GM23338 (cell line): ENCODE data around the gene CACNA1C. TPM values are rescaled to one million over a fixed set of nuclear protein-coding genes. Genes with fewer than 3 reads are reported as not detected.

Experiments
- ATAC-seq: fragments of 200-7000 bp; cut with Tn5 transposase; 3 replicates; pipeline ENCODE4 v1.9.1; 2020
- DNase-seq: peaks from one replicate; pipeline ENCODE4 v3.0.0-alpha.2; 2015; ENCODE audit warnings: low spot score
- H2AFZ ChIP-seq: fragments of 200-600 bp; sonication (generic); 2 replicates; pipeline ENCODE4 v1.8.0; 2016; ENCODE audit warnings: antibody characterized with exemption, mild to moderate bottlenecking, moderate library complexity
- H3F3A ChIP-seq: fragments of 200-600 bp; sonication (generic); replicated peaks from 2 replicates; pipeline ENCODE4 v1.8.0; 2017; ENCODE audit warnings: antibody characterized with exemption, mixed run types, low read depth
- H3K27ac ChIP-seq: fragments of 200-600 bp; sonication (generic); 2 replicates; pipeline ENCODE4 v1.6.1; 2016; ENCODE audit warnings: low read depth
- H3K27me3 ChIP-seq: fragments of 200-600 bp; sonication (generic); 2 replicates; pipeline ENCODE4 v1.8.0; 2016; ENCODE audit warnings: mild to moderate bottlenecking, mixed run types, moderate library complexity; ENCODE audit not compliant: insufficient read depth
- H3K36me3 ChIP-seq: fragments of 200-600 bp; sonication (generic); 2 replicates; pipeline ENCODE4 v1.8.0; 2016; ENCODE audit warnings: mild to moderate bottlenecking; ENCODE audit not compliant: insufficient read depth
- H3K4me1 ChIP-seq: fragments of 200-600 bp; sonication (generic); 2 replicates; pipeline ENCODE4 v1.8.0; 2016; ENCODE audit warnings: mild to moderate bottlenecking, moderate library complexity; ENCODE audit not compliant: insufficient read depth
- H3K4me2 ChIP-seq: fragments of 200-600 bp; sonication (generic); 2 replicates; pipeline ENCODE4 v1.7.1; 2017; ENCODE audit warnings: mixed run types
- H3K4me3 ChIP-seq: fragments of 200-600 bp; sonication (generic); 2 replicates; pipeline ENCODE4 v1.6.1; 2016; ENCODE audit warnings: mixed run types
- H3K79me2 ChIP-seq: fragments of 200-600 bp; sonication (generic); replicated peaks from 2 replicates; pipeline ENCODE4 v1.8.0; 2017; ENCODE audit warnings: mild to moderate bottlenecking; ENCODE audit not compliant: insufficient read depth
- H3K9me2 ChIP-seq: fragments of 200-600 bp; sonication (generic); 2 replicates; pipeline ENCODE4 v1.8.0; 2017; ENCODE audit not compliant: insufficient read depth
- H4K20me1 ChIP-seq: fragments of 200-600 bp; sonication (generic); replicated peaks from 2 replicates; pipeline ENCODE4 v1.8.0; 2017; ENCODE audit warnings: mild to moderate bottlenecking; ENCODE audit not compliant: insufficient read depth
- H3K27ac Mint-ChIP-seq: 2 replicates; pipeline ENCODE4 v1.8.0; 2020; ENCODE audit warnings: inconsistent platforms, mild to moderate bottlenecking, moderate library complexity, mixed read lengths
- H3K27me3 Mint-ChIP-seq: 3 replicates; pipeline ENCODE4 v1.8.0; 2022; ENCODE audit warnings: low read depth, mild to moderate bottlenecking, moderate library complexity, mixed read lengths, inconsistent platforms; ENCODE audit not compliant: insufficient read depth, poor library complexity
- H3K36me3 Mint-ChIP-seq: 3 replicates; pipeline ENCODE4 v1.8.0; 2021; ENCODE audit warnings: low read depth, mild to moderate bottlenecking, inconsistent platforms, moderate library complexity, mixed read lengths
- H3K4me1 Mint-ChIP-seq: 3 replicates; pipeline ENCODE4 v1.8.0; 2020; ENCODE audit warnings: mild to moderate bottlenecking, inconsistent platforms, mixed read lengths
- H3K4me3 Mint-ChIP-seq: 3 replicates; pipeline ENCODE4 v1.8.0; 2021; ENCODE audit warnings: moderate library complexity, mild to moderate bottlenecking, inconsistent platforms, mixed read lengths
- H3K9me3 Mint-ChIP-seq: 3 replicates; pipeline ENCODE4 v1.8.0; 2020; ENCODE audit warnings: moderate library complexity, mild to moderate bottlenecking, inconsistent platforms, mixed read lengths
- CTCF ChIP-seq, 2 experiments: fragments of 200-600 bp in 1 of 2; sonication (generic) in 1 of 2; conservative IDR thresholded peaks; 2 replicates each; pipeline versions ENCODE4 v1.5.1 to v1.6.1; 2016 to 2017; ENCODE audit warnings: antibody characterized with exemption in 2 of 2, low read depth in 2 of 2, mild to moderate bottlenecking in 2 of 2, moderate library complexity in 1 of 2
- ETS1 ChIP-seq: IDR thresholded peaks from 2 replicates; pipeline ENCODE4 v1.6.1; 2016; ENCODE audit warnings: antibody characterized with exemption
- EZH2phosphoT487 ChIP-seq: fragments of 200-600 bp; sonication (generic); IDR thresholded peaks from one replicate; pipeline ENCODE4 v1.8.1; 2018; ENCODE audit warnings: antibody characterized with exemption; ENCODE audit not compliant: unreplicated experiment
- REST ChIP-seq: IDR thresholded peaks from one replicate; pipeline ENCODE4 v1.6.1; 2018; ENCODE audit warnings: antibody characterized with exemption; ENCODE audit not compliant: unreplicated experiment
- STAT1 ChIP-seq: IDR thresholded peaks from one replicate; pipeline ENCODE4 v1.6.1; 2016; ENCODE audit warnings: antibody characterized with exemption; ENCODE audit not compliant: unreplicated experiment
- ZNF114 ChIP-seq: fragments of 250-450 bp; sonication (Bioruptor Pico); IDR thresholded peaks from 2 replicates; pipeline ENCODE4 v1.5.0; 2020; ENCODE audit warnings: mild to moderate bottlenecking, moderate library complexity
- ZNF331 ChIP-seq: fragments of 250-450 bp; sonication (Bioruptor Pico); IDR thresholded peaks from 2 replicates; pipeline ENCODE4 v1.5.0; 2020; ENCODE audit warnings: low read depth, mild to moderate bottlenecking, moderate library complexity
- ZNF462 ChIP-seq: fragments of 250-450 bp; sonication (Bioruptor Pico); IDR thresholded peaks from 2 replicates; pipeline ENCODE4 v1.5.0; 2020; ENCODE audit warnings: mild to moderate bottlenecking, moderate library complexity
- polyA plus RNA-seq: library from polyadenylated mRNA; unstranded; fragments of >200 nt; fragmentation: Nextera tagmentation; extraction: Ambion mirVana; gene quantifications from 2 replicates; pipeline ENCODE4 v1.2.1, GENCODE V29; 2016
- total RNA-seq: library from RNA; depleted of rRNA; stranded (reverse); fragments of >200 nt; shearing (Covaris generic); gene quantifications from 2 replicates; pipeline ENCODE4 v1.2.3, GENCODE V29; 2014

Gene CACNA1C
- total and polyA plus RNA-seq, 2 experiments from 2014 or later = 0.78 to 2.1 TPM

GRCh38 chr12:2372735-2373134 lies 319.9 kb downstream of the CACNA1C start:
- H3K4me2 ChIP-seq = no peak overlapping the region
- peaks cover 6% of the 10 kb centered on the region for H3K4me1 Mint-ChIP-seq
- ATAC-seq = no peak
- no peak overlapping the region for H3K4me3 Mint-ChIP-seq
- no peaks in the 10 kb centered on the region for H3K27me3 ChIP-seq
- H3K27ac Mint-ChIP-seq = no peak overlapping the region
- no peak overlapping the region for H3K27ac ChIP-seq
- DNase-seq = no peak
- no peaks in the 10 kb centered on the region for H3K36me3 Mint-ChIP-seq
- H3K9me3 Mint-ChIP-seq = no peaks in the 10 kb centered on the region
- H3K27me3 Mint-ChIP-seq = peaks cover 5% of the 10 kb centered on the region
- H2AFZ ChIP-seq = no peak overlapping the region
- no peaks in the 10 kb centered on the region for H3K4me1 ChIP-seq
- no peak for TF ChIP-seq ZNF462 (CRISPR knock-in tag)
- H3K79me2 ChIP-seq = no peaks in the 10 kb centered on the region
- 0 out of 2 replicates have a peak, but pooled peaks cover 9% of the 10 kb centered on the region for H3K9me2 ChIP-seq
- no peaks in the 10 kb centered on the region for H3K36me3 ChIP-seq
- H4K20me1 ChIP-seq = no peaks in the 10 kb centered on the region; the same call in 1 of the 2 replicates
- no peak overlapping the region for H3K4me3 ChIP-seq
- H3F3A ChIP-seq = no peaks in the 10 kb centered on the region

- Histone ChIP-seq H3K9me2 (0 out of 2 replicates have a peak, but pooled peaks cover 9% of the 10 kb centered on the region), H3K4me3 (no peak overlapping the region), H3K4me2 (no peak overlapping the region), H3K36me3 (no peaks in the 10 kb centered on the region), H2AFZ (no peak overlapping the region), H3F3A (no peaks in the 10 kb centered on the region), H4K20me1 (no peaks in the 10 kb centered on the region; the same call in 1 of the 2 replicates), H3K4me1 (no peaks in the 10 kb centered on the region), H3K79me2 (no peaks in the 10 kb centered on the region), H3K27ac (no peak overlapping the region), H3K27me3 (no peaks in the 10 kb centered on the region)
- no peak for DNase-seq
- Mint-ChIP-seq H3K27ac (no peak overlapping the region), H3K9me3 (no peaks in the 10 kb centered on the region), H3K4me1 (peaks cover 8% of the 10 kb centered on the region), H3K27me3 (peaks cover 7% of the 10 kb centered on the region), H3K4me3 (no peak overlapping the region), H3K36me3 (no peaks in the 10 kb centered on the region)
- ATAC-seq = no peak
- TF ChIP-seq REST = no peak
- TF ChIP-seq ZNF114 (CRISPR knock-in tag) = no peak
- no peak for TF ChIP-seq EZH2phosphoT487
- TF ChIP-seq CTCF (conservative IDR thresholded peaks at IDR 0.05; ENCODE audit: low read depth in 2 of 2) = no peak
- no peak for TF ChIP-seq STAT1
- no peak for TF ChIP-seq ETS1
- TF ChIP-seq ZNF331 (CRISPR knock-in tag) = no peak
These were observed 320.5 kb downstream of the CACNA1C start for GRCh38 chr12:2373307-2373706.
